Dedifferentiated amniotic fluid mesenchymal stem cell (primary cell): ENCODE data around the gene TEX9.
"Not testable (repeated sequence)": the region's sequence is repeated elsewhere in the genome, so short reads cannot be mapped to it uniquely, and the experiment has no call there.

ENCODE experiments used
- DNase-seq: peaks from one replicate; pipeline ENCODE4 v3.0.0-alpha.2; 2016; ENCODE audit errors: extremely low spot score

TEX9 gene

DNA sequence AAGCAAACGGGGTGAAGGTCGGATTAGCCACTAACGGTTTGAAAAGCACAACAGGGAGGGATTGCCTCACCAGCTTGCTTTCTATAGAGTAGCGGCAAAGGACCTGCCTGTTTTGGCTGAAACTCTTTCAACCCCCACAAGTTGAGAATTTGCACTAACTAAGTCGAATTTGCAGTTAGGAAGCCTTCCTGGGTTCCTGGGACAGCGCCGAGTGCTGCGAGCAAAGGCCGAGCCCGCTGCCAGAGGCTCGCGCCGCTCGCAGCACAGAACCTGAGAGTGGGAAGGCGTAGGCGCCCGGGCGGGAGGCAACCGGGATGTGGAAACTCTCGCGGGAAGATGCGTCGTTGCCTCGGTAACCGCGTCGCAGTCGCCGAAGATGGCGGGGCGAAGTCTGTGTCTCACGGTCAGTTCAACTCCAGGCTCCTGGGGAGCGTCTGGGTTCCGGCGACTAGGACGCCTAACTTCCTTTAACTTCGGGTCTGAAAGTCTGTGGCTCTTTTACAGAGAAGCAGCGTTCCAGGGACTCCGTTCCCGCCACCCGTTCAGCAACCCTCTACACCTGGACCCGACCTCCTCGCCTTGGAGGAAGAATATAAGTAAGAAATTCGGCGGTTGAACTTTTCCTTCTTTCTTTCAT, at the start of gene TEX9:
TEX9 (plus strand) TSS at position 352 of the 637 bp plus-strand sequence; CDS start at position 377, 25 bp downstream.
- DNase-seq, result peak; percentile 86

DNA sequence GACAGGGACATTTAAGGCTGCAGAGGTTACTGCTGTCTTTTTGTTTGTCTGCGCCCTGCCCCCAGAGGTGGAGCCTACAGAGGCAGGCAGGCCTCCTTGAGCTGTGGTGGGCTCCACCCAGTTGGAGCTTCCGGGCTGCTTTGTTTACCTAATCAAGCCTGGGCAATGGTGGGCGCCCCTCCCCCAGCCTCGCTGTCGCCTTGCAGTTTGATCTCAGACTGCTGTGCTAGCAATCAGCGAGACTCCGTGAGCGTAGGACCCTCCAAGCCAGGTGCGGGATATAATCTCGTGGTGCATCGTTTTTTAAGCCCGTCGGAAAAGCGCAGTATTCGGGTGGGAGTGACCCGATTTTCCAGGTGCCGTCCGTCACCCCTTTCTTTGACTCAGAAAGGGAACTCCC, 48.7 kb upstream of the TEX9 start:
- not testable (repeated sequence) for DNase-seq

DNA sequence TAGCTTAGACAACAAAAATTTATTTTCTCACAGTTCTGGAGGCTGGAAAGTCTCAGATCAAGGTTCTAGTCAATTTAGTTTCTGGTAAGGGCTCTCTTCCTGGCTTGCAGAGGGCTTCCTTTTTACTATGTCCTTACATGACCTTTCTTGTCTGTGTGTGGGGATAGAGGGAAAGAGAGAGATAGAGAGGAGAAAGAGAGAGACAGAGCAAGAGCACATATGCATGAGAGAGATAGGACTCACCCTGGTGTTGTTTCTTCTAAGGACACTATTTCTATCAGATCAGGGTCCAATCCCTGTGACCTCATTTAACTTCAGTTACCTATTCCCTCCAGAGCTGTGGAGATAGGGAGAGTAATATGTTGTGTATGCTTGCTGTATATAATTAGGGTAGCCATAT, 44.9 kb upstream of the TEX9 start:
- DNase-seq, result no peak

DNA sequence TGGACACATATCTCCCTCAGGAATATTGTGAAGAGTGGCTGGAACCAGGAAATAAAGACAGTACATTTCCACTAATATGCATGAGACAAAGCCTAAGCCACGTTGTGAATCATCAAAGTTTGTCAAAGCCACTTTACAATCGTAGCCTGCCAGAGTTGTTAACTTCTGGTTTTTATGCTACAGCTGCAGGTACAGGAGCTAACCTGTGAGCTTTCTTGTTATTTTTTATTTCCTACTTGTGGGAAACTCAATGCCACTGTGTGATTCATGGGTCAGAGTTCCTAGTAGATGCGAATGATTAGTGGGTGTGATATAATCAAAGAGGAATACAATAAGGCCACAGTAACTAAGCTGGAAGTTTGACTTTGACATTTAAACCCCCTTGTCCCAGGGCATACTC, 44.4 kb upstream of the TEX9 start:
- DNase-seq, result no peak

DNA sequence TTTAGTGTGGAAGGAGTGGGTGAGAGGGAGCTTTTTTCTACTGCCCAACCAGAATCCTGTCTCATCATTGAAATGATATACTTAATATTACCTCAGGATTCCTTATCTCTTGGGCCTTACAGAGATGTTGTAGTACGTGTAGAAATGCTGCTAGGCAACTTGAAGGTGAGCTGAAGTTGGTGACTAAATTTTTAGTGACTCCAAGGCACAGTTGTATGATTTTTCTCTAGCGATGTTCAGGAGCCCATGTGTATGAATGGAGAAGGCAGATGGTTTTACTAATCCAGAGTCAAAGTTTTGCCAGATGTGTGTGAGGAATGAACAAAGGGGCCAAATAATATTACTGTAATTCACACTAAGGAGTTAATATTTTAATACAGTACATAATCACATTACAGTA, 42.8 kb upstream of the TEX9 start:
- no peak for DNase-seq

DNA sequence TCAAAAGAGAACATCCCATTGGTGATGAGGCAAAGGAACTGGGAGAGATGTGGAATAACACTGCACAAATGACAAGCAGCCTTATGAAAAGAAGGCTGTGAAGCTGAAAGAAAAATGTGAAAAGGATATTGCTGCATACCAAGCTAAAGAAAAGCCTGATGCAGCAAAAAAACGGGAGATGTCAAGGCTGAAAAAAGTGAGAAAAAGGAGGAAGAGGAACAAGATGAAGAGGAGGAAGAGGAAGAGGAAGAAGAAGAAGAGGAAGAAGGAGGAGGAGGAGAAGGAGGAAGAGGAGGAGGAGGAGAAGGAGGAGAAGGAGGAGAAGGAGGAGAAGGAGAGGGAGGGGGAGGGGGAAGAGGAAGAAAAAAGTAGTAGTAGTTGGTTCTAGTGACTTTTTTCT, 41.8 kb upstream of the TEX9 start:
- DNase-seq, result no peak

DNA sequence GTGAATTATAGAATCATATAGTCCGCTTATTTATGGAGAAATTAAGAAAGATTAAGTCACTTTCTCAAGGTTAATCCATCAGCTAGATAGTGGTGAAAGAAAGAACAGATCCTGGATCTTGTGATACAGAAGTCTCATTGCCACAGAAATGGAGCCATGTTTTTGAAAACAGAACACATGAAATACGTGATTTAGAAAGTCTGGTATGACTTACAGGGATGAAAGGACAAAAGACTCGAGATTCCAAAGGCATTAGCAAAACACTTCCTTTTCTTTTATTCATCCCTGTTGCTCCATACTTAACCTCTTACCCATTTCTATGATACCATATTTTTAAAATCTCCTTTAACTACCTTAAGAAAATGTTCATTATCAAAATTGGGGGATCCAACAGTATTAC, 40.0 kb upstream of the TEX9 start:
- no peak for DNase-seq

DNA sequence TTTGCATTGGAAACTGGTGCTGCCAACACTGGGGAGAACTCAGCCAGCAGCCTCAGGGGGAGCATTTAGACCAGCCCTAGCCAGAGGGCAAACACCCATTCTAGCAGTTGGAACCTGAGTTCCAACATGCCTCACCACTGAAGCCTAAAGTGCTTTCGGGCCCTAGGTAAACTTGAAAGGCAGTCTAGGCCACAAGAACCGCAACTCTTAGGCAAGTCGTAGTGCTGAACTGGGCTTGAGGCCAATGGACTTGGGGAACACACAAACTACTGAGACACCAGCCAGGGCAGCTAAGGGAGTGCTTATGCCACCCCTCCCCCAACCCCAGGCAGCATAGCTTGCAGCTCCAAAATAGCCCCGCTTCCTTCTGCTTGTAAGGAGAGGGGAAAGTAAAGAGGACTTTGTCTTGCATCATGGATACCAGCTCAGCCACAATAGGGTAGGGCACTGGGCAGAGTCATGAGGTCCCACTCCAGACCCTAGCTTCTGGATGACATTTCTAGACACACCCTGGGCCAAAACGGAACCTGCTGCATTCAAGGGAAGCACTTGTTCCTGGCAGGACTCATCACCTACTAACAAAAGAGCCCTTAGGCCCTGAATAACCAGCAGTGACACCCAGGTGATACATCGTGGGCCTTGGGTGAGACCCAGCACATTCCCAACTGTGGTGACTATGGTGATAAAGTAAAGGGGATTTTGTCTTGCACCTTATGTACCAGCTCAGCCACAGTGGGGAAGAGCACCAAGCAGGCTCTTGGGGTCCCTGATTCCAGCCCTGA, 37.3 kb upstream of the TEX9 start:
- no peak for DNase-seq

DNA sequence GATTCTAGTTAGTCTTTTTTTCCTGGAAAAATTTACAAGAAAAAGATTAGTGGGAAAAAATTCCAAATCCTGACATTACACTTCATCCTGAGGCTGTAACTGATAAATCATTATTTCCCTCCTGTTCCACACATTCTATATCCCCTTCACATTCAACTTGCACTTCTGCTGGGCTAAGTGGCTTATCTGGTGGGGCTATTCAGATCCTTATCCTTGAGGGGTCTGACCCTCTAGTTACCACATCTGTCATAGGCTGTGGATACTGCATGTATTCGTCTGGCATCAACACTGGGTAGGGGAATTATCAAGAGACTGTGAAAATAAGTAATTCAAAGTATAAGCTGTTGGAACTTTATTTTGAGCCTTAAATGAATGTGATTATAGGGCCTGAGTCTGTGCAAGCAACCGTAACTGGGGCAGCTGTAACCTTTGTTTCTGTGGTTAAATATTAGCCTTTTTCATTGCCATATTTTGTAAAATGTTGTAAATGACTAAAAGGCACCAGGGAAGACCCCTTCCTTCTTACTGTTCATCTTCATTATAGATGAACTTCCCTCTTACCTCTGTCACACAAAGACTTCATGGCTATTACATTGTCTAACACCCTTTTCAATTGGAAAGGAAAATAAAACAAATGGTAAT, 28.0 kb upstream of the TEX9 start:
- no peak for DNase-seq

DNA sequence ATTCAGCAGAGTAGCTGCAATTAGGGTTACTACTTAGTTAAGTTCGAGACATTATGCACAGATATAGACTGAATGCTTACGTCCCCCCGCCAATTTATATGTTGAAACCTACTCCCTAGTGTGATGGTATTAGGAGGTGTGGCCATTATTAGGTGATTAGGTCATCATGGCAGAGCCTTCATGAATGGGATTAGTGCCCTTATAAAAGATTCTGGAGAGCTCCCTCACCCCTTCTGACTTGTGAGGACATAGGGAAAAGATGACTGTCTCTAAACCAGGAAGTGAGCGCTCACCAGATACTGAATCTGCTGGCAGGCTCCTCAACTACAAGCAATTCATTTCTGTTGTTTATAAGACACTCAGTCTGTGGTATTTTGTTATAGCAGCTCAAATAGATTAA, 25.6 kb upstream of the TEX9 start:
- DNase-seq, result no peak

DNA sequence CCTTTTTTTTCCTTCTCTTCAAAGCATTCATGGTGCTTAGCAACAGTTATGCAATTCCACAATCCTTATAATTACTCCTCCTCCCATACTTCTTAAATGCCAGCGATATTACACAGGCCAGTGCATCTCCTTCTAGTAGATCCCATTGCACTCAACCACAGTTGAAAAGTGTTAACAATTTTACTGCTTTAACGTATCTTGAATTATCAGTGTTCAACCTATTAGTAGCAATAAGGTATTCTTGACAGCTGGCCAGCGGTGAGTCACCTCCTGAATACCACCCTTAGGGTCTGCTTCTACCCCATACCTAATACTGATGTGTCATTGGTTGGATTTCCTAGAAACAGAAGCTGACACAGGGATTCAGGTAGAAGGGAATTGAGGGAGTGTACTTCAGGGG, 24.0 kb upstream of the TEX9 start:
- DNase-seq, result no peak

DNA sequence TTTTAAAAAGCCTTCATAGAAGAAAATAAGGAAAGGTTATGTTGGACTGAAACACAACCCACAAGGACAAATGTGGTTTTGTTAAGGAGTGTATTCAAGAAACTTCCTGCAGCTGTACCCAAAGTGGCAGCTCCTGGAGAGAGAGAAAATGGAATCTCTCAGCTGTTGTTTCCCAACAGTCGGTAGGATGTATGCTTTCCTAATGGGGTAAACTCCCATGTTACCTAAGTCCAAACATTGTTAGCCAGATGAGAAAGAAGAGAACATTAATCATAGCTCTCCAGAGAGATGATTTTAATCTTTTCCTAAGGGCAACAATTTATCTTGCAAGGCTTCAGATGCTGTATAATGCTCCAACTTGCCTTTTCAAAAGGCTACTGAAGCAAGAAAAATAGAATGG, 22.6 kb upstream of the TEX9 start:
- no peak for DNase-seq

DNA sequence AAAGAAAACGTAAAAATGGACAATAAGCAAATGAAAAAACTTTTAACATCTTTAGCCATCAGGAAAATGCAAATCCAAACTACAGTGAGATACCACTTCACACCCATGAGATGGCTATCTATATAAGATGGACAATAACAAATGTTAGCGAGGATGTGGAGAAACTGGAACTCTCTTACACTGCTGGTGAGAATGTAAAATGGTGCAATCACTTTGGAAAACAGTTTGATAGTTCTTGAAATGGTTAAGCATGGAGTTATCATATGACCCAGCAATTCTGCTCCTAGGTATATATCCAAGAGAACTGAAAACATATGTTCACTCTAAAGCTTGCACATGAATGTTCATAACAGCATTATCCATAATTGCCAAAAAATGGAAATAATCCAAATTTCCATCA, 21.3 kb upstream of the TEX9 start:
- DNase-seq, result no peak

DNA sequence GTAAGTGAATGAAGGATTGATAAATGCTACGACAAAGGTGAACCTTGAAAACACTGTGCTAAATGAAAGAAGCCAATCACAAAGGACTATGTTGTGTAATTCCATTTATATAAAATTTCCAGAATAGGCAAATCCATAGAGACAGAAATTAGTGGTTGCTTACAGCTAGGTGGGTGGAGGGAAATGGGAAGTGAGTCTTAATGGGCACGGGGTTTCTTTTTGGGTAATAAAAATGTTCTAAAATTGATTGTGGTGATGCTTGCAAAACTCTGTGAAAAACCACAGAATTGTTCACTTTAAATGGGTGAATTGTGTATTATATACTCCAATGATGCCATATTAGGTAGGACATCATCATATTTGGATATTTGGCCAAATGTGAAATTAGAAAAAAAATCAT, 20.9 kb upstream of the TEX9 start:
- no peak for DNase-seq

DNA sequence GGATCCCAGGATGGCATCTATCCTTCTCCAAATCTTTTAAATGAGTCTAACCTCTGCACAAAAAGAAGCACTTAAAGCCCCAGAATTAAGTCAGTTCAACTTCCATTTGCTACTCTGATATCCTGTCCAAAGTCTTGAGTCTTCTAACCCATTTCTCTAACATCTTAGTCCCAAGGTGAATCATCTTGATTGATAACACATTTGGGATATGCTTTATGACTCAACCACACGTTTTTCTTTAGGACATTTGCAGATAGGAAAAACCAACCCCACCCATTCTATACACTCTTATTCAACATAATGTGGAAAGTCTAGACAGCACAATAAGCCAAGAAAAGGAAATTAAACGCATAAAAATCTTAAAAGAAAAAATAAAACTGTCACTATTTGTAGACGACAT, 18.8 kb upstream of the TEX9 start:
- DNase-seq, result no peak

DNA sequence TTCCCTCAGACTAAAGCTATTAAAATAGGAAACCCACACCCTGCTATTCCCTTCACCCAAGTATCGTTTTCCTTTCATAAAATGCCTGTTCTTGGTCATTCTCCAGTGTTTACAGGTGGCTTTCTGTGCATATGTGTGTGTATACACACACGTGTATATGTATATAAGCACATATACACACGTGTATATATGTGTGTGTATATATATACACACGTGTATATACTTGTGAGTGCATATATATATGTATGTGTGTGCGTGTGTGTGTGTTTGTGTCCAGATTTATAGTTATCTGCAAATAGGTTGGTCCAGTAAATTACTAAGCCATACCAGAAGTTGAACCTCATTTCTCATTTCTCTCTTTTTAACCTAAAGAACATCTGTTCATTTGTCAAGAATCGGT, 15.7 kb upstream of the TEX9 start:
- no peak for DNase-seq

DNA sequence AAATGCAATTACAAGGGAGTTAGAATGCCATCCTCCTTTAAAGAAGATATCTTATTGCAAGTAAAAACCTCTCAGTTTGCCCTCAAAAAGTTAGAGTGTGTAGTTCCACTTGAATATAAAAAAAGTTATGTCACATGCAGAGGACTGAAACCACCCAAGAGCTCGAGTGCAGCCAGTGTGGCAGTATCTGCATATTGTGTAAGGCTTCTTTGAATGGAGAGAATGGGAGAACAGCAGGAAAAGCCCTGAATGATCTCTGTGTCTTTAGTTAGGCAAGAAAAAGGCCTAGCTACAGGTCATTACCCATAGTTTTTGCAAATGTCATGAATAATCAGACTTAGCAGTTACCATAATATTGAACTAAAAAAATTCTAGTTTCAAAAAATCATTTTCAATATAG, 13.9 kb upstream of the TEX9 start:
- no peak for DNase-seq

DNA sequence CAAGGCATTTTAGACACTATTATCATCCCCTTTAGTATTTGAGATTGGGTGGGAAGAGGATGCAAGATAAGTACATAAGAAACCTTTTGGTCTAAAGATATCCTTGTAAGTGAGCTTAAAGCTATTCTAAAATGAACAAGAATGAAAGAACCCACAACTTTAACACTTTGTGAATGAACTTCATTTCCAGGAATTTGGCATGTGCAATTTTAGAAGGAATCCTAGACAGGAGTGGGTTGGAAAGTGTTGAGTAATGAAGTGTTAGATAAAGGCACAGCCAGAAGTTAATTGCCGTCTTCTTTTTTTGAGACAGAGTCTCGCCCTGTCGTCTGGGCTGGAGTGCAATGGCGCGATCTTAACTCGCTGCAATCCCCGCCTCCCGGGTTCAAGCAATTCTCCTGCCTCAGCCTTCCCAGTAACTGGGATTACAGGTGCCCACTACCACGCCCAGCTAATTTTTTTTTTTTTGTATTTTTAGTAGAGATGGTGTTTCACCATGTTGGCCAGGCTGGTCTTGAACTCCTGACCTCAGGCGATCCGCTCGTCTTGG, 13.2 kb upstream of the TEX9 start:
- DNase-seq, result no peak

DNA sequence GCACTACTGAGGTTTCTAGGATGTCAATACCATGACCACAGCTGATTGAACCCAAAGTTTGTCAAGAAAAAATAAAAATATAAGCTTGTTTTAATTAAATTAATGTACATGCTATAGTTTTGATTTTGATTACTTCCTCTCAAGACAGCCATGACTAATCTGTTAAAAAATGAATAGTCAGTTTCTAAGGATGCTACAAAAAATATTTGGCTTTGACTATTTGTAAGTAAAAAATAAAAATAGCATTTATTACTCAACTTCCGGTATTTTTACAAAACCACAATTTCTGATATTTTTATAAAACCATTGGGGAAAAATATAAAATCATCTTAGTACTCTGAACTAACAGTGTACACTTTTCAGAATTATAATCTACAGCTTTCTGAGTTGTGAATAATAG, 12.1 kb upstream of the TEX9 start:
- DNase-seq, result no peak

DNA sequence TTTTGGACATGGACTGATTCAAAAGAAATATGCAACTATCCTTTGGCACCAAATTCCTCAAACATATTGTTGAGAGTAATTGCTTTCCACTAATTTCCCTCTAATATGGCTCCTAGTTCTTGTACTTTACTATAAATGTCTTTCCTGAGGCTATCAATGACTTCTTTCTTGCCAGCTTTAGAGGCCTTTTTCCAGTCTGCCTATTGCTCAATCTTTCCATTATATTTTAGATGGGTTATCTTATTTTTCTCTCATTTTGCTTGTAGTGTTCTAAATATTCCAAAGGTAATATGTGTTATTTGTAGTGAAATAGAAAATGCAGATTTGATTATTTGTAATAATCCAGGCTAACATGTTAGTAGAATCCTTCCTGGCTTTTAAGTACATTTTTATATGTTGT, 11.5 kb upstream of the TEX9 start:
- no peak for DNase-seq

DNA sequence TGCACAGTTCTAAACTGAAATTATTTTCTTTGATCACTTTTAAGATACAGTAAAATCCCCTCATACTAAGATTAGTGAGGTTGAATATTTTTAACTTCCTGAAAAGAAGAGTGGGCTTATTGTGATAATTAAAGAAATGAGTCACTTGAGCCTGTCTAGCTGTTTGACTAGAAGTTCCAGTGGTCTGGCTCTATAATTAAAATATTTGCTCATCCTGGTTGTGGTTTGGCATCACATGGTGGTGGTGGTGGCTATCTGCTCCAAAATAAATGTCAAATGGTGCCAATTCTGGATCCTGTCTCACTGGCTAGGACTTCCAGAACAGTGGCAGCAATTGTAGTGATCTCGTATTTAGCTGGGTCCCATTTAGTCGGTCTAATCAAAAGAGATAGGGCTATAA, 8.6 kb upstream of the TEX9 start:
- no peak for DNase-seq

DNA sequence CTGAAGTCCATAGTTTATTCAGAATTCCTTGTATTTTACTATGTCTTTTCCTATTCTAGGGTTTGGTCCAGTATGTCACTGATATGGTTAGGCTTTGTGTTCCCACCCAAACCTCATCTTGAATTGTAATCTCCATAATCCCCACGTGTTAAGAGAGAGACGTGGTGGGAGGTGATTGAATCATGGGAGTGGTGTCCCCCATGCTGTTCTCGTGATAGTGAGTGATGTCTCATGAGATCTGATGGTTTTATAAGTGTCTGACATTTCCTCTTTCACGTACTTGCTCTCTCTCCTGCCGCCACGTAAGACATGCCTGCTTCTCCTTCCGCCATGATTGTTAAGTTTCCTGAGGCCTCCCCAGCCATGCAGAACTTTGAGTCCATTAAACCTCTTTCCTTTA, 6.6 kb upstream of the TEX9 start:
- DNase-seq, result no peak

DNA sequence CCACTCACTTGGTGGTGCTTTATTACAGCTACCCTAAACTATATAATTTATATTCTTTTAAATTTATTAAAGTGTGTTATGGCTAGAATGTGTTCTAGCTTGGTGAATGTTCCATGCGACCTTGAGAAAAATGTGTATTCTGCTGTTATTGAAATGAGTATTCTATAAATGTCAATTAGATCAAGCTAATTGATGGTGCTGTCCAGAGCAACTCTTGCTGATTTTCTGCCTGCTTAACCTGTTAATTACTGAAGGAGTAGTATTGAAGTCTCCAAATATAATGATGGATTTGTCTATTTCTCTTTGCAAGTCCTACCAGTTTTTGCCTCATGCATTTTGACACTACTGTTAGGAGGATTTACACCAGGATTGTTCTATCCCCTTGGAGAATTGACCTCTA, 3.2 kb upstream of the TEX9 start:
- no peak for DNase-seq
